GM23338 (cell line): Measurements from ENCODE around the gene SEMA7A. TPM values are rescaled to one million over a fixed set of nuclear protein-coding genes. Genes with fewer than 3 reads are reported as not detected.

ENCODE experiments used
- ATAC-seq: fragments of 200-7000 bp; cut with Tn5 transposase; 3 replicates; pipeline ENCODE4 v1.9.1; 2020
- DNase-seq: peaks from one replicate; pipeline ENCODE4 v3.0.0-alpha.2; 2015; ENCODE audit warnings: low spot score
- H2AFZ ChIP-seq: fragments of 200-600 bp; sonication (generic); 2 replicates; pipeline ENCODE4 v1.8.0; 2016; ENCODE audit warnings: antibody characterized with exemption, mild to moderate bottlenecking, moderate library complexity
- H3F3A ChIP-seq: fragments of 200-600 bp; sonication (generic); replicated peaks from 2 replicates; pipeline ENCODE4 v1.8.0; 2017; ENCODE audit warnings: antibody characterized with exemption, mixed run types, low read depth
- H3K27ac ChIP-seq: fragments of 200-600 bp; sonication (generic); 2 replicates; pipeline ENCODE4 v1.6.1; 2016; ENCODE audit warnings: low read depth
- H3K27me3 ChIP-seq: fragments of 200-600 bp; sonication (generic); 2 replicates; pipeline ENCODE4 v1.8.0; 2016; ENCODE audit warnings: mild to moderate bottlenecking, mixed run types, moderate library complexity; ENCODE audit not compliant: insufficient read depth
- H3K36me3 ChIP-seq: fragments of 200-600 bp; sonication (generic); 2 replicates; pipeline ENCODE4 v1.8.0; 2016; ENCODE audit warnings: mild to moderate bottlenecking; ENCODE audit not compliant: insufficient read depth
- H3K4me1 ChIP-seq: fragments of 200-600 bp; sonication (generic); 2 replicates; pipeline ENCODE4 v1.8.0; 2016; ENCODE audit warnings: mild to moderate bottlenecking, moderate library complexity; ENCODE audit not compliant: insufficient read depth
- H3K4me2 ChIP-seq: fragments of 200-600 bp; sonication (generic); 2 replicates; pipeline ENCODE4 v1.7.1; 2017; ENCODE audit warnings: mixed run types
- H3K4me3 ChIP-seq: fragments of 200-600 bp; sonication (generic); 2 replicates; pipeline ENCODE4 v1.6.1; 2016; ENCODE audit warnings: mixed run types
- H3K79me2 ChIP-seq: fragments of 200-600 bp; sonication (generic); replicated peaks from 2 replicates; pipeline ENCODE4 v1.8.0; 2017; ENCODE audit warnings: mild to moderate bottlenecking; ENCODE audit not compliant: insufficient read depth
- H3K9me2 ChIP-seq: fragments of 200-600 bp; sonication (generic); 2 replicates; pipeline ENCODE4 v1.8.0; 2017; ENCODE audit not compliant: insufficient read depth
- H4K20me1 ChIP-seq: fragments of 200-600 bp; sonication (generic); replicated peaks from 2 replicates; pipeline ENCODE4 v1.8.0; 2017; ENCODE audit warnings: mild to moderate bottlenecking; ENCODE audit not compliant: insufficient read depth
- H3K27ac Mint-ChIP-seq: 2 replicates; pipeline ENCODE4 v1.8.0; 2020; ENCODE audit warnings: inconsistent platforms, mild to moderate bottlenecking, moderate library complexity, mixed read lengths
- H3K27me3 Mint-ChIP-seq: 3 replicates; pipeline ENCODE4 v1.8.0; 2022; ENCODE audit warnings: low read depth, mild to moderate bottlenecking, moderate library complexity, mixed read lengths, inconsistent platforms; ENCODE audit not compliant: insufficient read depth, poor library complexity
- H3K36me3 Mint-ChIP-seq: 3 replicates; pipeline ENCODE4 v1.8.0; 2021; ENCODE audit warnings: low read depth, mild to moderate bottlenecking, inconsistent platforms, moderate library complexity, mixed read lengths
- H3K4me1 Mint-ChIP-seq: 3 replicates; pipeline ENCODE4 v1.8.0; 2020; ENCODE audit warnings: mild to moderate bottlenecking, inconsistent platforms, mixed read lengths
- H3K4me3 Mint-ChIP-seq: 3 replicates; pipeline ENCODE4 v1.8.0; 2021; ENCODE audit warnings: moderate library complexity, mild to moderate bottlenecking, inconsistent platforms, mixed read lengths
- H3K9me3 Mint-ChIP-seq: 3 replicates; pipeline ENCODE4 v1.8.0; 2020; ENCODE audit warnings: moderate library complexity, mild to moderate bottlenecking, inconsistent platforms, mixed read lengths
- CREB1 ChIP-seq: fragments of 250-450 bp; sonication (Bioruptor Pico); IDR thresholded peaks from 2 replicates; pipeline ENCODE4 v1.5.0; 2020; ENCODE audit warnings: low read depth, mild to moderate bottlenecking, moderate library complexity
- EZH2 ChIP-seq: fragments of 200-600 bp; sonication (generic); IDR thresholded peaks from one replicate; pipeline ENCODE4 v1.8.0; 2017; ENCODE audit warnings: antibody characterized with exemption, mild to moderate bottlenecking, low read depth; ENCODE audit not compliant: unreplicated experiment
- EZH2phosphoT487 ChIP-seq: fragments of 200-600 bp; sonication (generic); IDR thresholded peaks from one replicate; pipeline ENCODE4 v1.8.1; 2018; ENCODE audit warnings: antibody characterized with exemption; ENCODE audit not compliant: unreplicated experiment
- JUNB ChIP-seq: IDR thresholded peaks from one replicate; pipeline ENCODE4 v1.6.1; 2016; ENCODE audit warnings: antibody characterized with exemption; ENCODE audit not compliant: unreplicated experiment
- NANOG ChIP-seq: IDR thresholded peaks from 2 replicates; pipeline ENCODE4 v1.6.1; 2016; ENCODE audit warnings: antibody characterized with exemption, borderline replicate concordance
- POLR2AphosphoS5 ChIP-seq: IDR thresholded peaks from 2 replicates; pipeline ENCODE4 v1.6.1; 2016; ENCODE audit warnings: antibody characterized with exemption, low read depth
- STAT1 ChIP-seq: IDR thresholded peaks from one replicate; pipeline ENCODE4 v1.6.1; 2016; ENCODE audit warnings: antibody characterized with exemption; ENCODE audit not compliant: unreplicated experiment
- ZNF114 ChIP-seq: fragments of 250-450 bp; sonication (Bioruptor Pico); IDR thresholded peaks from 2 replicates; pipeline ENCODE4 v1.5.0; 2020; ENCODE audit warnings: mild to moderate bottlenecking, moderate library complexity
- ZNF331 ChIP-seq: fragments of 250-450 bp; sonication (Bioruptor Pico); IDR thresholded peaks from 2 replicates; pipeline ENCODE4 v1.5.0; 2020; ENCODE audit warnings: low read depth, mild to moderate bottlenecking, moderate library complexity
- polyA plus RNA-seq: library from polyadenylated mRNA; unstranded; fragments of >200 nt; fragmentation: Nextera tagmentation; extraction: Ambion mirVana; gene quantifications from 2 replicates; pipeline ENCODE4 v1.2.1, GENCODE V29; 2016
- total RNA-seq: library from RNA; depleted of rRNA; stranded (reverse); fragments of >200 nt; shearing (Covaris generic); gene quantifications from 2 replicates; pipeline ENCODE4 v1.2.3, GENCODE V29; 2014
- TF ChIP-seq, protein P1 (sequence below): fragments of 250-450 bp; sonication (Bioruptor Pico); IDR thresholded peaks from 2 replicates; pipeline ENCODE4 v1.5.0; 2020; ENCODE audit warnings: mild to moderate bottlenecking, moderate library complexity

SEMA7A gene
- total and polyA plus RNA-seq, 2 experiments from 2014 or later, result 2.0 to 14.1 TPM

DNA sequence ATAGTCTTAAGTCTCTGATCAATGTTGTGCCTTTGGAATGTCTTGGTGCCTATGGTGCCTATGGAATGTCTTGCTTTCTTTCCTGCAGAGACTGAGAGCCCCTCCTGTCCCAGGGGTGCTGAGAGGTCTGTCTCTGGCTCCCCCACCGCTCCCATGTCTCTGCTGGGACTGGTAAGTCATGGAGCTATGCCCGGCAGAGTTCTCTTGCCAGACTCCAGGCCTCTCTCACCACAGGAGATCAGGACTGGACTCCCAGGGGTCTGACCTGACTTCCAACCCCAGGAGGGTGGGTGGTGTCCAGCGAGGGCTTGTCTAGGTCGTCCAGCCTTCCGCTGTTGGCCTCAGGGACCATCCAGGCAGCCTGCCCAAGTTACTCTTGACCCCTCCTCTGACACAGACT lies 52.3 kb downstream of the SEMA7A start (continued):
- TF ChIP-seq, protein P1, sequence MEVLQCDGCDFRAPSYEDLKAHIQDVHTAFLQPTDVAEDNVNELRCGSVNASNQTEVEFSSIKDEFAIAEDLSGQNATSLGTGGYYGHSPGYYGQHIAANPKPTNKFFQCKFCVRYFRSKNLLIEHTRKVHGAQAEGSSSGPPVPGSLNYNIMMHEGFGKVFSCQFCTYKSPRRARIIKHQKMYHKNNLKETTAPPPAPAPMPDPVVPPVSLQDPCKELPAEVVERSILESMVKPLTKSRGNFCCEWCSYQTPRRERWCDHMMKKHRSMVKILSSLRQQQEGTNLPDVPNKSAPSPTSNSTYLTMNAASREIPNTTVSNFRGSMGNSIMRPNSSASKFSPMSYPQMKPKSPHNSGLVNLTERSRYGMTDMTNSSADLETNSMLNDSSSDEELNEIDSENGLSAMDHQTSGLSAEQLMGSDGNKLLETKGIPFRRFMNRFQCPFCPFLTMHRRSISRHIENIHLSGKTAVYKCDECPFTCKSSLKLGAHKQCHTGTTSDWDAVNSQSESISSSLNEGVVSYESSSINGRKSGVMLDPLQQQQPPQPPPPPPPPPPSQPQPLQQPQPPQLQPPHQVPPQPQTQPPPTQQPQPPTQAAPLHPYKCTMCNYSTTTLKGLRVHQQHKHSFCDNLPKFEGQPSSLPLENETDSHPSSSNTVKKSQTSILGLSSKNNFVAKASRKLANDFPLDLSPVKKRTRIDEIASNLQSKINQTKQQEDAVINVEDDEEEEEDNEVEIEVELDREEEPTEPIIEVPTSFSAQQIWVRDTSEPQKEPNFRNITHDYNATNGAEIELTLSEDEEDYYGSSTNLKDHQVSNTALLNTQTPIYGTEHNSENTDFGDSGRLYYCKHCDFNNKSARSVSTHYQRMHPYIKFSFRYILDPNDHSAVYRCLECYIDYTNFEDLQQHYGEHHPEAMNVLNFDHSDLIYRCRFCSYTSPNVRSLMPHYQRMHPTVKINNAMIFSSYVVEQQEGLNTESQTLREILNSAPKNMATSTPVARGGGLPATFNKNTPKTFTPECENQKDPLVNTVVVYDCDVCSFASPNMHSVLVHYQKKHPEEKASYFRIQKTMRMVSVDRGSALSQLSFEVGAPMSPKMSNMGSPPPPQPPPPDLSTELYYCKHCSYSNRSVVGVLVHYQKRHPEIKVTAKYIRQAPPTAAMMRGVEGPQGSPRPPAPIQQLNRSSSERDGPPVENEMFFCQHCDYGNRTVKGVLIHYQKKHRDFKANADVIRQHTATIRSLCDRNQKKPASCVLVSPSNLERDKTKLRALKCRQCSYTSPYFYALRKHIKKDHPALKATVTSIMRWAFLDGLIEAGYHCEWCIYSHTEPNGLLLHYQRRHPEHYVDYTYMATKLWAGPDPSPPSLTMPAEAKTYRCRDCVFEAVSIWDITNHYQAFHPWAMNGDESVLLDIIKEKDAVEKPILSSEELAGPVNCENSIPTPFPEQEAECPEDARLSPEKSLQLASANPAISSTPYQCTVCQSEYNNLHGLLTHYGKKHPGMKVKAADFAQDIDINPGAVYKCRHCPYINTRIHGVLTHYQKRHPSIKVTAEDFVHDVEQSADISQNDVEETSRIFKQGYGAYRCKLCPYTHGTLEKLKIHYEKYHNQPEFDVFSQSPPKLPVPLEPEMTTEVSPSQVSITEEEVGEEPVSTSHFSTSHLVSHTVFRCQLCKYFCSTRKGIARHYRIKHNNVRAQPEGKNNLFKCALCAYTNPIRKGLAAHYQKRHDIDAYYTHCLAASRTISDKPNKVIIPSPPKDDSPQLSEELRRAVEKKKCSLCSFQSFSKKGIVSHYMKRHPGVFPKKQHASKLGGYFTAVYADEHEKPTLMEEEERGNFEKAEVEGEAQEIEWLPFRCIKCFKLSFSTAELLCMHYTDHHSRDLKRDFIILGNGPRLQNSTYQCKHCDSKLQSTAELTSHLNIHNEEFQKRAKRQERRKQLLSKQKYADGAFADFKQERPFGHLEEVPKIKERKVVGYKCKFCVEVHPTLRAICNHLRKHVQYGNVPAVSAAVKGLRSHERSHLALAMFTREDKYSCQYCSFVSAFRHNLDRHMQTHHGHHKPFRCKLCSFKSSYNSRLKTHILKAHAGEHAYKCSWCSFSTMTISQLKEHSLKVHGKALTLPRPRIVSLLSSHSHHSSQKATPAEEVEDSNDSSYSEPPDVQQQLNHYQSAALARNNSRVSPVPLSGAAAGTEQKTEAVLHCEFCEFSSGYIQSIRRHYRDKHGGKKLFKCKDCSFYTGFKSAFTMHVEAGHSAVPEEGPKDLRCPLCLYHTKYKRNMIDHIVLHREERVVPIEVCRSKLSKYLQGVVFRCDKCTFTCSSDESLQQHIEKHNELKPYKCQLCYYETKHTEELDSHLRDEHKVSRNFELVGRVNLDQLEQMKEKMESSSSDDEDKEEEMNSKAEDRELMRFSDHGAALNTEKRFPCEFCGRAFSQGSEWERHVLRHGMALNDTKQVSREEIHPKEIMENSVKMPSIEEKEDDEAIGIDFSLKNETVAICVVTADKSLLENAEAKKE, result no peak
- TF ChIP-seq ZNF331 (CRISPR knock-in tag) (no peak), CREB1 (CRISPR knock-in tag) (no peak), EZH2 (no peak), POLR2AphosphoS5 (no peak), ZNF114 (no peak), STAT1 (no peak), NANOG (no peak), EZH2phosphoT487 (no peak), JUNB (no peak)

DNA sequence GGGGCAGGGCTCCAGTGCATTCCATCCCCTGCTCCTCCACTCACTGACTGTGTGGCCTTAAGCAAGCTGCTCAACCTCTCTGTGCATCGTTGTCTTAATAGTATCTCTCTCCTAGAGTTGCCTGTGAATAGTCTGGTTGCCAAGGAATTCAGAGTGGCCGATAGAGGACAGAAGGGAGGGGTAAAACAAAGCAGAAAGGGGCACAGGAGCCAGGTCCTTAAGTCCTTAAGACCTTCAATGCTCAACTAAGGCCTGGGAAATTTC lies 52.6 kb downstream of the SEMA7A start:
- Mint-ChIP-seq H3K36me3 (no peaks in the 10 kb centered on the region), H3K4me1 (peaks cover 13% of the 10 kb centered on the region), H3K4me3 (no peak overlapping the region), H3K9me3 (no peaks in the 10 kb centered on the region), H3K27me3 (peaks cover 6% of the 10 kb centered on the region), H3K27ac (no peak overlapping the region)
- H3F3A ChIP-seq, result no peaks in the 10 kb centered on the region
- DNase-seq (no peak), ATAC-seq (no peak)
- no peaks in the 10 kb centered on the region for H4K20me1 ChIP-seq
- H3K4me3 ChIP-seq, result no peak overlapping the region
- no peaks in the 10 kb centered on the region for H3K79me2 ChIP-seq
- no peaks in the 10 kb centered on the region for H3K36me3 ChIP-seq
- H3K27ac ChIP-seq, result no peak overlapping the region
- H3K4me2 ChIP-seq, result no peak overlapping the region
- TF ChIP-seq JUNB (no peak), ZNF114 (no peak)
- TF ChIP-seq, protein P1, result no peak
- H2AFZ ChIP-seq, result no peak overlapping the region
- H3K9me2 ChIP-seq, result no peaks in the 10 kb centered on the region
- H3K27me3 ChIP-seq, result no peaks in the 10 kb centered on the region
- no peaks in the 10 kb centered on the region; the same call in 1 of the 2 replicates for H3K4me1 ChIP-seq
